ENCODE measurements around the gene TMEM209. TPM values are rescaled to one million over a fixed set of nuclear protein-coding genes. Genes with fewer than 3 reads are reported as not detected.
"Not testable (repeated sequence)": the region's sequence is repeated elsewhere in the genome, so short reads cannot be mapped to it uniquely, and the experiment has no call there.

TMEM209 gene
- total RNA-seq, 1 donor from 2014 or later, result 10.8 TPM

DNA sequence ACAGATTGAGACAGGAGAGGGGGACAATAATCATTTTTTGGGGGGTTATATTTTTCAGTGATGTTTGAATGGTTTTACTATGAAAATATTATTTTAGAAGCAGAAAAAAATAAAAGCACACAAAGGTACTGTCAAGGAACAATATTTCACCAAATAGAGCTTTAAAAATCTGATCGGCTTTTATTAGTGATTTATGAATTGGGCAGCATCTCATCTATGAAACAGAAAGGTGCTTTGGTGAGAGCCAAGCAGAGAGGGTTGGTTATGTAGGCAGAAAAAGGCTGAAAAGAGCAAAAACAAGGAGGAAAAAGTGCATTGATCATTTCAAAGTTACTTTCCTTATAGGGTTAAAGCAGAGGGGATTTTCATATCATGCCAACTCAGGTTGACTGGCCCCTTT is 35.0 kb upstream of the TMEM209 start:
- H3K9me3 ChIP-seq, result no peaks in the 10 kb centered on the region
- intact Hi-C loops (cut with DNase I), result no loop called here
- no peaks in the 10 kb centered on the region for H3K36me3 ChIP-seq
- H3K27me3 ChIP-seq, result no peaks in the 10 kb centered on the region
- H3K27ac ChIP-seq, result no peak overlapping the region
- peaks cover 9% of the 10 kb centered on the region for H3K4me1 ChIP-seq
- TF ChIP-seq, protein P1, sequence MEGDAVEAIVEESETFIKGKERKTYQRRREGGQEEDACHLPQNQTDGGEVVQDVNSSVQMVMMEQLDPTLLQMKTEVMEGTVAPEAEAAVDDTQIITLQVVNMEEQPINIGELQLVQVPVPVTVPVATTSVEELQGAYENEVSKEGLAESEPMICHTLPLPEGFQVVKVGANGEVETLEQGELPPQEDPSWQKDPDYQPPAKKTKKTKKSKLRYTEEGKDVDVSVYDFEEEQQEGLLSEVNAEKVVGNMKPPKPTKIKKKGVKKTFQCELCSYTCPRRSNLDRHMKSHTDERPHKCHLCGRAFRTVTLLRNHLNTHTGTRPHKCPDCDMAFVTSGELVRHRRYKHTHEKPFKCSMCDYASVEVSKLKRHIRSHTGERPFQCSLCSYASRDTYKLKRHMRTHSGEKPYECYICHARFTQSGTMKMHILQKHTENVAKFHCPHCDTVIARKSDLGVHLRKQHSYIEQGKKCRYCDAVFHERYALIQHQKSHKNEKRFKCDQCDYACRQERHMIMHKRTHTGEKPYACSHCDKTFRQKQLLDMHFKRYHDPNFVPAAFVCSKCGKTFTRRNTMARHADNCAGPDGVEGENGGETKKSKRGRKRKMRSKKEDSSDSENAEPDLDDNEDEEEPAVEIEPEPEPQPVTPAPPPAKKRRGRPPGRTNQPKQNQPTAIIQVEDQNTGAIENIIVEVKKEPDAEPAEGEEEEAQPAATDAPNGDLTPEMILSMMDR (IDR thresholded peaks at IDR 0.05), result no peak
- TF ChIP-seq POLR2A (IDR thresholded peaks at IDR 0.05) (no peak), POLR2AphosphoS5 (IDR thresholded peaks at IDR 0.05; ENCODE audit: insufficient read depth in 1 of 2, low read depth in 1 of 2) (no peak)
- H3K4me3 ChIP-seq, result no peak overlapping the region
- no peak for DNase-seq (ENCODE audit: extremely low spot score in 2 of 2)

DNA sequence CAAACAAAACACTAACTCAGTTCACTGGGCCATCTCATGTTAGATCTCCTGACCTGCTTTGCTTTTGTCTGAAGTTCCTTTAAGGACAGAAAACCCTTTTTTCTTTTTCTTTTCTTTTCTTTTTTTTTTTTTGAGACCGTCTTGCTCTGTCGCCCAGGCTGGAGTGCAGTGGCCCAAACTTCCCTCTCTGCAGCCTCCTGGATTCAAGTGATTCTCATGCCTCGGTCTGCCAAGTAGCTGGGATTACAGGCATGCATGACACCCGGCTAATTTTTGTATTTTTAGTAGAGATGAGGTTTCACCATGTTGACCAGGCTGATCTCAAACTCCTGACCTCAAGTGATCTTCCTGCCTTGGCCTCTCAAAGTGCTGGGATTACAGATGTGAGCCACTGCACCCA is 31.2 kb upstream of the TMEM209 start:
- H3K4me1 ChIP-seq; intact Hi-C loops (cut with DNase I): not testable (repeated sequence)

DNA sequence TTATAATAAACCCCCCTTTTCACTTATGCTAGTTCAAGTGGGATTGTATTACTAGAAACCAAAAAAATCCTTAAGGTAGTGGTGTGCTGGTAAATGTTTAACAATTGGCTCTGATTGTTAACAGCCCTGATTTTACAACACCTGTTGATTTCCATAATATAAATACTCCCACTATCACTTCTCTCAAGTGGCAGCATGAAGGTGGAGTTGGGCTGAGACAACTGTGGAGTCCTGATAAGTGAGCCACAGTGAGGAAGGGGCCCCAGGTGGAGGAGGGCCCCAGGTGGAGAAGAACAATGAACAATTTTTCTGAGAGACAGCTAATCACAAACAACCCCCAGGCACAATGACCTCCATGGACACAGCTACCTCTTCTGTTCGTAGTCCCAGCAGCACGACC is 28.9 kb upstream of the TMEM209 start:
- Histone ChIP-seq H3K9me3 (no peaks in the 10 kb centered on the region), H3K4me3 (no peak overlapping the region), H3K27me3 (no peaks in the 10 kb centered on the region), H3K4me1 (peaks cover 5% of the 10 kb centered on the region), H3K36me3 (no peaks in the 10 kb centered on the region), H3K27ac (no peak overlapping the region)
- no peak for DNase-seq (ENCODE audit: extremely low spot score in 2 of 2)
- TF ChIP-seq POLR2A (IDR thresholded peaks at IDR 0.05), result no peak
- TF ChIP-seq, protein P1 (IDR thresholded peaks at IDR 0.05), result no peak
- TF ChIP-seq POLR2AphosphoS5 (IDR thresholded peaks at IDR 0.05; ENCODE audit: insufficient read depth in 1 of 2, low read depth in 1 of 2), result no peak
- intact Hi-C loops (cut with DNase I), result no loop called here

More for the DNA sequence above, 31.2 kb upstream of the TMEM209 start:
- not testable (repeated sequence) for H3K4me3 ChIP-seq; DNase-seq (ENCODE audit: extremely low spot score in 2 of 2); H3K27me3 ChIP-seq; H3K36me3 ChIP-seq; H3K9me3 ChIP-seq; H3K27ac ChIP-seq

DNA sequence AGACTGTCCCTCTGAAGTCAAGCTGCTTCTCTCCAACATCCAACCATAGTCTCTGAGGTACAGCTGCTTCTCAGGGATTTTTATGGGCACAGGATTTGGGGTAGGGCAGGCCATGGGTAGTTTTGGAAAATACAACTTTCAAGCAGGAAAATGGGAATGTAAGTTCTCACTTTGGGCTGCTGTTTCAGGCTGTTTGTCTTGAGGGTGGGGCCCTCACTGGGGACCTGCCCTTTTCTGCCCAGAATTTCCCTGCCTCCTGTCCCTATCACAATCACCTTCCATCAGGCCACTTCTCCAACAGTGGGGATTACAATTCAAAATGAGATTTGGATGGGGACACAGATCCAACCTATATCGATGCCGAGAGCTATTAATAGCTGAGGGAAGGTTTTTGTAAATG is 27.0 kb upstream of the TMEM209 start:
- DNase-seq (ENCODE audit: extremely low spot score in 2 of 2), result no peak
- intact Hi-C loops (cut with DNase I), result no loop called here
- Histone ChIP-seq H3K4me1 (peaks cover 22% of the 10 kb centered on the region), H3K4me3 (no peak overlapping the region), H3K27ac (no peak overlapping the region), H3K27me3 (no peaks in the 10 kb centered on the region), H3K9me3 (no peaks in the 10 kb centered on the region), H3K36me3 (no peaks in the 10 kb centered on the region)
- TF ChIP-seq POLR2A (IDR thresholded peaks at IDR 0.05) (no peak), POLR2AphosphoS5 (IDR thresholded peaks at IDR 0.05; ENCODE audit: insufficient read depth in 1 of 2, low read depth in 1 of 2) (no peak)
- TF ChIP-seq, protein P1 (IDR thresholded peaks at IDR 0.05), result no peak

DNA sequence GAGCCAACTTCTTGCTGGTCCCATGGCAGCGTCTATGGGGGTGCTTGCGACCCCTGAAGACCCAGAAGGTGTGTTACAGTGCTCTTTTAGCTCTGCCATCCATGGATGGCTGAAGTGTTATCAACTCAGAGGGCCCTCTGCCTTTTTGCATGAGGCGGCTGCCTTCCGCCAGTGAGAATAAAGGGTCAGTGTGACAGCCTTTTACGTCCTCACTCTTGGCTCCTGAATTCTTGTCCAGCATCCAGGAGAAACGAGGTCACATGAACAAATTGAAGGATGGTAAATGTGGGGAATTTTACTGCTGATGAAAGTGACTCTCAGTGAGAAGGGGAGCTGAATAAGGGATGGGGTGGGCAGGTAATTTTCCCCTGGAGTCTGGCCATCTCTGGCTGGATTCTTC is 26.6 kb upstream of the TMEM209 start:
- intact Hi-C loops (cut with DNase I), result no loop called here
- Histone ChIP-seq H3K9me3 (no peaks in the 10 kb centered on the region), H3K4me1 (peaks cover 22% of the 10 kb centered on the region), H3K27me3 (no peaks in the 10 kb centered on the region), H3K27ac (no peak overlapping the region), H3K4me3 (no peak overlapping the region), H3K36me3 (no peaks in the 10 kb centered on the region)
- DNase-seq (ENCODE audit: extremely low spot score in 2 of 2), result no peak
- TF ChIP-seq POLR2AphosphoS5 (IDR thresholded peaks at IDR 0.05; ENCODE audit: insufficient read depth in 1 of 2, low read depth in 1 of 2), result no peak
- TF ChIP-seq POLR2A (IDR thresholded peaks at IDR 0.05), result no peak
- TF ChIP-seq, protein P1 (IDR thresholded peaks at IDR 0.05), result no peak

DNA sequence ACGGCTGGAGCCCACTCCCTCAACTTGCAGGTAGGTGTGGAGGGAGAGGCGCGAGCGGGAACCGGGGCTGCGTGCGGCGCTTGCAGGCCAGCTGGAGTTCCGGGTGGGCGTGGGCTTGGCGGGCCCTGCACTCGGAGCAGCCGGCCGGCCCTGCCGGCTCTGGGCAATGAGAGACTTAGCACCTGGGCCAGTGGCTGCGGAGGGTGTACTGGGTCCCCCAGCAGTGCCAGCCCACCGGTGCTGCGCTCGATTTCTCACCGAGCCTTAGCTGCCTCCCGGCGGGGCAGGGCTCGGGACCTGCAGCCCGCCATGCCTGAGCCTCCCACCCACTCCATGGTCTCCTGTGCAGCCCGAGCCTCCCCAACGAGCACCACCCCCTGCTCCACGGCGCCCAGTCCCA is 24.8 kb upstream of the TMEM209 start:
- H3K27ac ChIP-seq; H3K36me3 ChIP-seq; H3K9me3 ChIP-seq; H3K4me3 ChIP-seq; DNase-seq (ENCODE audit: extremely low spot score in 2 of 2); H3K27me3 ChIP-seq; intact Hi-C loops (cut with DNase I): not testable (repeated sequence)
- peaks cover 22% of the 10 kb centered on the region for H3K4me1 ChIP-seq

Measured in vagina (tissue), 2 donors.